AML-193 (cell line): ENCODE results near the gene PNMA5.
"Not testable (repeated sequence)": the region's sequence is repeated elsewhere in the genome, so short reads cannot be mapped to it uniquely, and the experiment has no call there.

Experiments used
- DNase-seq, 2 experiments: peaks; one replicate each; lab custom pipeline; 2025; lab: John Stamatoyannopoulos, UW

Gene PNMA5

DNA sequence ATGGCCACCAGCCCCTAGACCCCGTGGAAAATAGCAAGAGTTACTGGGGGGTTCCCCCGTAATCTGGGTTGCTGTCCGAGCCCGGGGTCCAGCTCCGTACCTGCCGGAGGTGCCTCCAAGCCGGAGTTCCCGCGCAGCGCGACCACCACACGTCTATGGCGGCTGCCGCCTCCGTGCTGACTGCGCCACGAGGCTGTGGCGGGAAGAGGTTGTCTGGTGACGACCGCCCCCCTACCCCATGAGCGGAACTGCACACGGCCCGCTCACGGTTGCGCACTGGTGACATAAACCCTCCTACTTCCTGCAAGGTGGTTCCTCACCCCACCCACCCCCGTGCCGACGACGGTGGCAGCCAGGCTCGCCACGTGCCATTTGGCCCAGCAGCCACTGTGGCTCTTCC lies at the start of gene PNMA5:
Gene PNMA5 (minus strand): TSS at position 184 of the 400 bp plus-strand sequence. CDS start 2,518 bp downstream, outside the sequence.
- DNase-seq, result no peak

DNA sequence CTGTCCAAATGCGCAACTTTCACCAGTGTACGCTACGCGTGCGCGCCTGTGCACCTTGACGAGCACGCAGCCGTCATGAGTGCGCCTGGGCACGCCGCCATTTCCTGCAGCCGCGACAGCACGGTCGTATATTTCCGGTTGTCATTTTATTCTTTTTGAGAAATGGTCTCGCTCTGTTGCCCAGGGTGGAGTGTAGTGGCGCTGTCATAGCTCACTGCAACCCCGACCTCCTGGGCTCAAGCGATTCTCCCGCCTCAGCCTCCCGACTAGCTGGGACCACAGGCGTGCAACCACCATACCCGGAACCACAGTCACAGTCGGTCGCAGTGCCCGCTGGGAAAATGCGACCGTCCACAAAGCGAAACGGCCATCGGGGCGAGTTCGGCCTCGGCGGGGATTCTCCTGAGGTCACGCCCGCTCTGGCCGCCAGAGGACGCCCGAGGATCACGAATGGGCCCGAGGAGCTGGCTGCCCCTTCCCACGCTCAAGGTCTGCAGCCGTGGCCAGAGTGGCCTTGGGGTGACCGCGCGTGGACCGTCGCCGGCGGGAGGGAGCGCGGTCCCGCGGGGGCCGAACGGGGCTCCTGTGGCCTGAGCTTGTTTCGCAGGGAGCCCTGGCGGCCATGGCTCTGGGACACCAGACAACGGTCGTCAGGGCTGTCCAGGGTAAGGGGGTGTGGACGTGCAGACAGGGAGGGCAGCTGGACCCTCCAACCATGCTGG lies 38.6 kb upstream of the PNMA5 start:
- peak; percentile 14 to 27 for DNase-seq

DNA sequence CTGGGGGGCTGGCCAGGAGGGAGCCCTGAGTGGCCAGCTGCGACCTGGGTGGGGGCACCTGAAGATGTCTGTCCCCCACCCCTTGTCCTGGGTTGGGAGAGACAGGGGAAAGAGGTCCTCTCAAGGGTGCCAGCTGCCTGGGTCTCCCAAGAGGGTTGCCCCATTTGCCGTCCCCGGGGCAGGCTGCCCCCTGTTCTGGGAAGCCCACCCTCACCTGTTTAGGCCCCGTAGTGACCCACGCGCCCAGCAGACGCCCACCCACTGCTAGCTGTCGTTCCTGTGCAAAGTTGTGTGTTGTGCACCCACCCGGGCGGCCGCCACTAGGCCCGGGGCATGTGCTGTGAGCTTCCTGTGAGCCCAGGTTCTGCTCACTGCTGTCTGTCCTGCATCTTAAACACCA lies 36.9 kb upstream of the PNMA5 start:
- DNase-seq, result no peak

DNA sequence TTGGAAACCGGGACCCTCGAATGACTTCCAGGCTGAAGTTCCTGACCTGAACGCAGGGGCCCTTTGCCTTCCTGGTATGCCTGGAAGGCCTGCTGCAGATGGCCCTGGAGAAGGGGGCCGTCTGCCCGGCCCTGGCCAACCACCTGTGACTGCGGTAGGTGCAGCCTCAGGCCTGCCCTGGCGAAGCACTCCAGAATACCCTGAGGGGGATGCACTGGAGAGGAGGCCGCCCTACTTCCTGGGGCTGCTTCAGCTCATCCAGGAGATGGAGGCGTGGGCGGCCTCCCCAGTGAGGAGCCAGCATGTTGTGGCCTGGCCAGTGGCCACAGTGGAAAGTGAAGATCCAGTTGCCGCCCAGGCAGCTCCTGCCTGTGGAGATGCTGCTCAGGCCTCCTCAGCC lies 36.0 kb upstream of the PNMA5 start:
- DNase-seq, result no peak

DNA sequence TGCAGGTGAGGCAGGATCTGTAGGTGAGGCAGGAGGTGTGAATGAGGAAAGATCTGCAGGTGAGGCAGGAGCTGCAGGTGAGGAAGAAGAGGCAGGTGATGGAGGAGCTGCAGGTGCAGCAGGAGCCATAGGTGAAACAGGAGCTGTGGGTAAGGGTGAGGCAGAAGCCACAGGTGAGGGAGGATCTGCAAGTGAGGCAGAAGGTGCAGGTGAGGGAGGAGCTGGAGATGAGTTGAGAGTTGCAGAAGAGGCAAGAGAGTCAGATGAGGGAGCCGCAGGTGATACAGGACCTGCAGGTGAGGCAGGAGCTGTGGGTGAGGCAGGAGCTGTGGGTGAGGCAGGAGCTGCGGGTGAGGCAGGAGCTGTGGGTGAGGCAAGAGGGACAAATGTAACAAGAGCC lies 35.2 kb upstream of the PNMA5 start:
- no peak for DNase-seq

DNA sequence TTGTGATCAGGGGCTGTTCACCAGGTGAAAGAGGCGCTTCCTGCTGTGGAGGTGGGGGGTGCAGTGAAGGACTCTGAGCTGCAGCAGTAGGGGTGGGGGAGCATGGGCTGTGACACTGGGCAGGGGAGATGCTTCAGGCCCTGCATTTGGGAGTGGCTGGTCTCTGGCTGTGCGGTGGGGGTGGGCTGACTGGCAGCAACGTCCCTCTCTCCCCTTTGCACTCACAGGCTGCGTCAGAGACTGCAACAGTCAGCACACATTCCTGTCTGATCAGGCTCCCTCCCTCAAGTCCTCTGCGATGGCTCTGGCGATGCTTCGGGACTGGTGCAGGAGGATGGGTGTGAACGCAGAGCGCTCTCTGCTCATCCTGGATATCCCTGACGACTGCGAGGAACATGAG lies 34.6 kb upstream of the PNMA5 start:
- DNase-seq, result not testable (repeated sequence)

DNA sequence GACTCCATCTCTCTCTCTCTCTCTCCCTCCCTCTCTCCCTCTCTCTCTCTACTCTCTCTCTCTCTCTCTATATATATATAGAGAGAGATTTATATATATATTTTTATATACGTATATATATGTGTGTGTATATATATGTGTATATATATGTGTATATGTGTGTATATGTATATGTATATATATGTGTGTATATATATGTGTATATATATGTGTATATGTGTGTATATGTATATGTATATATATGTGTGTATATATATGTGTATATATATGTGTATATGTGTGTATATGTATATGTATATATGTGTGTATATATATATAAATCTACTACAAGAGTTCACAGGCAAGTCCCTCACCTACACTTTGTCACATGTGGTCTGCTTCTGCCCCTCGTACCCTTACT lies 32.6 kb upstream of the PNMA5 start:
- not testable (repeated sequence) for DNase-seq

DNA sequence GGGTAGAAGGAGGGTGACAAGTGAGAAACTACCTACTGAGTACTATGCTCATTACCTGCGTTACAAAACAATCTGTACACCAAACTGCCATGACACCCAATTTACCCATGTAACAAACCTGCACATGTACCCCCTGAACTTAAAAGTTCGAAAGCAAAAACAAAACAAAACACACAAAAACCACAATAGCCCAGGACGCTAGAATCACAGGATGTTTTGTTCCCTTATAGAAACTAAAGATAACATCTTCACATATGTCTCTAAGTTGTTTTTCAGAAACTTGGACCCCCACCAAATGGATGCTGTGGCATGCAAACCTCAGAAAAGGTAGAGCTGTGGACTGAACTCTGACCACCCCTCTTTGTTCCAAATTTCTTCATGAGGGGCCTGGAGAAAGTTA lies 25.2 kb upstream of the PNMA5 start:
- no peak for DNase-seq

DNA sequence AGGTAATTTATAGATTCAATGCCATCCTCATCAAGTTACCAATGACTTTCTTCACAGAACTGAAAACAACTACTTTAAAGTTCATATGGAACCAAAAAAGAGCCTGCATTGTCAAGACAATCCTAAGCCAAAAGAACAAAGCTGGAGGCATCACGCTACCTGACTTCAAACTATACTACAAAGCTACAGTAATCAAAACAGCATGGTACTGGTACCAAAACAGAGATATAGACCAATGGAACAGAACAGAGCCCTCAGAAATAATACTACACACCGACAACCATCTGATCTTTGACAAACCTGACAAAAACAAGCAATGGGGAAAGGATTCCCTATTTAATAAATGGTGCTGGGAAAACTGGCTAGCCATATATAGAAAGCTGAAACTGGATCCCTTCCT lies 23.3 kb upstream of the PNMA5 start:
- not testable (repeated sequence) for DNase-seq

DNA sequence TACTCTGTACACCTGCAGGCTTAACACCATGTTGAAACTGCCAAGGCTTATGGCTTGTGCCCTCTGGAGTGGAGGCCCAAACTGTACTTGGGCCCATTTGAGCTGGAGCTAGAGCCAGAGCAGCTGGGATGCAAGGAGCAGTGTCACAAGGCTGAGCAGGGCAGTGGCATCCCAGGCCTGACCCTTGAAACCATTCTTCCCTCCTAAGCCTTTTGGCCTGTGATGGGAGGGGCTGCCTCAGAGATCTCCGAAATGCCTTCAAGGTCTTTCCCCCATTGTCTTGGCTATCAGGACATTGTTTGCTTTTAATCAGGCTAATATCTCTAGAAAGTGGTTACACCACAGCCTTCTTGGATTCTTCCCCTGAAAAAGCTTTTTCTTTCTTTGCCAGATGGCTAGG lies 10.9 kb upstream of the PNMA5 start:
- DNase-seq, result no peak

DNA sequence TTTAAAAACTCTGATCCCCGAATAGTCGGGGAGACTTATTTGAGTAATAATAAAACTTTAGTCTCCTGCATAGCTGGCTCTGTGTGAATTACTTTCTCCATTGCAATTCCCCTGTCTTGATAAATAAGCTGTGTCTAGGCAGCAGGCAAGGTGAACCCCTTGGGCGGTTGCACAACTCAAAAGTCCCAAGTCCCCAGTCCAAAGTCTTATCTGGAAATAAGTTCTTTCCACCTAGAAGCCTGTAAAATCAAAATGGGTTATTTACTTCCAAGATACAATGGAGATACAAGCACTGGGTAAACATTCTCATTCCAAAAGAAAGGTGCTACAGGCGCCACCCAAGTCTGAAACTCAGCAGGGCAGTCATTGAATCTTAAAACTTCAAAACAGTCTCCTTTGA lies 10.1 kb upstream of the PNMA5 start:
- no peak for DNase-seq

DNA sequence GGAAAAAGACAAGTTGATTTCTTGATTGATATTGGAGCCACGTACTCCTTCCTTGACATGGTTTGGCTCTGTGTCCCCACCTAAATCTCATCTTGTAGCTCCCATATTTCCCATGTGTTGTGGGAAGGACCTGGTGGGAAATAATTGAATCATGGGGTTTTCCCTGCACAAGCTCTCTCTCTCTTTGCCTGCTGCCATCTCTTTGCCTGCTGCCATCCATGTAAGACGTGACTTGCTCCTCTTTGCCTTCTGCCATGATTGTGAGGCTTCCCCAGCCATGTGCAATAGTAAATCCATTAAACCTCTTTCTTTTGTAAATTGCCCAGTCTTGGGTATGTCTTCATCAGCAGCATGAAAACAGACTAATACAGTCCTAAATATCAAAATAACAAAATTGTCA lies 8.3 kb upstream of the PNMA5 start:
- not testable (repeated sequence) for DNase-seq

DNA sequence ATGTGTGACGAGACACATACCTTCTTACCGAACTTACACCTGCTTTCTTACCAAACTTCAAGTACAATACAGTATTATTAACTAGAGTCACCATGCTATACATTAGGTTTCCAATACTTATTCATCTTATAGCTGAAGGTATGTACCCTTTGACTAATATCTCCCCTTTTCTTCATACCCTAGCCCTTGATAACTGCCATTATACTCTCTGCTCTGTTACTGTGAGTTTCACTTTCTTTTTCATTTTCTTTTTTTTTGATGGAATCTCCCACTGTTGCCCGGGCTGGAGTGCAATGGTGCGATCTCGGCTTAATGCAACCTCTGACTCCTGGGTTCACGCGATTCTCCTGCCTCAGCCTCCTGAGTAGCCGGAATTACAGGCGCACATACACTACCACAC lies 3.4 kb upstream of the PNMA5 start:
- no peak for DNase-seq

DNA sequence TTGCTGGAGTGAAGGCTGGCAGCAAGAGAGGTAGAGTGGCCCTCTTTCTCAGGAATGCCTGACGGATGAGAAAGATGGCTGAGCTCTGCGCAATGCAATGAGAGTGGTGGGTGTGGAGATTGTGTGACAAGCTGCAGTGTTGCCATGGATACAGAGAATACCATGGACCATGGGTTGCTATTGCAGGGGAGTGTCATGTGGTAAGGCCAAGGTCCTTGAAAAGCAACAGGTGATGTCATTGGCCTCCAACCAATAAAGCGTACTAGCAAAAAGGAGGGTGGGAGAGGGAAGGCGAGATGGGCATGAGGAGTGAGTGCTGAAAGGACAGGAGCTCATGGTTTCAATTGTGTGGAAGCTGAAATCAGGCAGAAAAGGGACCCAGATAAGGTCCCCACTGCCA lies 1.8 kb downstream of the PNMA5 start:
- no peak for DNase-seq

DNA sequence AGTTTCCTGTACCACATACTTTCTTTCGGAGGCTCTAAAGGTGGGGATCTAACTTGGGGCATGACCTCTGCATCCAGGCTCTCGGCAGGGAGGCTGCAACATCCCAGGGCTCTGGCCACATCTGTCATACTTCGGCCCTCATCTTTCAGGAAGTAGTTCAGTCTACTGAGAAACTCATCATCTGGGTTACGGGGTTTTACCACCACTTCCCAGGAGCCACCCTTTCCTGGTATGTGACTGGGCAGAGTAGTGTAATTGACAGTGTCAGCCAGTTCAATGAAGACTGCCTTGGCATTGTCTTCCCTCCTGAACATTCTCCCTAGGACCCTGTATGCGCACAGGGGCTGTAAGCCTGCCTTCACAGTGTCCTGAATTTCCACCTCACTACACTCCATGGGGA lies 2.8 kb downstream of the PNMA5 start:
- DNase-seq, result no peak

DNA sequence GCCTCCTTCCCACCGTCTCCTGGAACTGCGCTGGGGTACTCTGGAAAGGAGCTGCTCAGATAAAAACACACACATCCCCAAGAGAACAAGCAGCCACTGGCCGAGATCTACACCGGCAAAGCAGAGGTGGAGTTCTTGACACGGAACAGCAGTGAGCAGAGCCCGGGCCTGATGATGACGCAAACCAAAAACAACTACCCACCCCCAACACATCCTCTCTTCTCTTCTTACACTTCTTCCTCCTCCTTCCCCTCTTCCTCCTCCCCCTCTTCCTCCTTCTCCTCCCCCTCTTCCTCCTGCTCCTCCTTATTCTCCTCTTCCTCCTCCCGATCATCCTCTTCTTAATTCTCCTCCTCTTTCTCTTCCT lies 4.6 kb downstream of the PNMA5 start:
- no peak for DNase-seq

DNA sequence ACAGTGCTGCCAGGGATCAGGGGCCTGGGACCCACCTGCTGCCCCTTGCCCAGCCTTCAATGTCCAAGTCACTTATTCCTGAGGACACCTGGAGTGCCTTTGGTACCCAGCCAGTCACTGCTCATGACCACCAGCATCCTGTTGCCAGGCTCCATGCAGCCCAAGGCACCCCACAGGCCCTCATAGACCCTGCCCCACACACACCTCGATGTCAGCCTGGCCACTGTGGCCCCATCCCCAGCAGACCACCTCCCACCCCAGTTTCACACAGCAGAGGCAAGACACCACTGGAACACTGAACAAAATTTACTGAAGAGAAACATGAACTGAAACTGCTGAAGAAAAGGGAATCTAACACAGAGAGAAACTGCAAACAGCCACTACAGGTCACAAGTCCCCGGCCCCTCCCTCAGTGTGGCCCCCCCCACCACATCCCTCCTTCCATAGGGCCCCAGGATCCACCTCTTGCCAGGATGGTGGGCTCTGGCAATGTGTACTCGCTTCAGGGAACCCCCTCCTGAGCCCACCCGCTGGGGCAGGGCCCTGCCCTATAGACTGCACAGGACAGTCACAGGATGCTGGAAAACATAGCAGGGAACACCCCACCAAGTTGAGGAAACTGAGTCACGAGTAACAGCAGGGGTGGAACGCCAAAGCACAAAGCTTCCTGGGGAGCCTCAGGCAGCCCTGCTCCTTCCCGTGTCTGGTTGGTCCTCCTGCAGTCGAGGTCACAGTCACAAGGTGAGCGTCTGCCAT lies 5.2 kb downstream of the PNMA5 start:
- no peak for DNase-seq

DNA sequence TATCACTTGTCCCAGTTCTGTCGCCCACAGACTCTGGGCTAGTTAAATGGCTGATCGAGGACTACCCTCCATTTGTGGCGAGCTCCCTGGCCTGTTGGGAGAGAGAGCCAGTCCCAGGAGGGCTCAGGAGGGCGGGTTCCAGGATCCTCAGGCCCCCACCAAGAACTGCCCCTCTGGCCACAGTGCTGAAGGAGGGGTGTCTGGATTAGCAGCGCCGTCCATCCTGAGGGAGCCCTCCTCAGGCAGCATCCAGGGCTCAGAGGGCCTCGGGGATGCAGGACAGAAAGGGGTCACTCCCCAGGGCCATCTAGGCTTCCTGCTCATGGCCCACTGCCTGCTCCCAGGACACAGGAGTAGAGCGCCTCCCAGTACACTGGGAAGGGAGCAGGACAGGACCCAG lies 6.1 kb downstream of the PNMA5 start:
- no peak for DNase-seq

DNA sequence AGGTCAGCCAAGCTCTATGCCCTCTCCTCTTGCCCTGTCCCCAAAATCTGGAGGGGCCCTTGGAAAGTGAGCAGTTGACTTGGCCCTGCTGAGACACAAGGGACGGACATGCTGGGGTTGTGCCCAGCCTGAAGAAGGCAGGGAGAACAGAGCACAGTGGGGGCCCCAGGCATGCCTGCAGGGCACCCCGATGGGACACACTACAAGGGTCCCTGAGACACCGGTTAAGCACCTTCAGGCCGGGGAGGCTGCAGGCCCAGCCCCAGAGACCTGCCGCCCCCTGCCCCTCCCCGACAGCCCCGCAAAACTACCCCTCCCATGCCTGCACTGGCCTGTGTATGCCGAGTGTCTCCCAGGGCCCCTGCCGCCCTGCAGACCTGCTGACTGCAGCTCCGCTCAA lies 6.8 kb downstream of the PNMA5 start:
- not testable (repeated sequence) for DNase-seq

DNA sequence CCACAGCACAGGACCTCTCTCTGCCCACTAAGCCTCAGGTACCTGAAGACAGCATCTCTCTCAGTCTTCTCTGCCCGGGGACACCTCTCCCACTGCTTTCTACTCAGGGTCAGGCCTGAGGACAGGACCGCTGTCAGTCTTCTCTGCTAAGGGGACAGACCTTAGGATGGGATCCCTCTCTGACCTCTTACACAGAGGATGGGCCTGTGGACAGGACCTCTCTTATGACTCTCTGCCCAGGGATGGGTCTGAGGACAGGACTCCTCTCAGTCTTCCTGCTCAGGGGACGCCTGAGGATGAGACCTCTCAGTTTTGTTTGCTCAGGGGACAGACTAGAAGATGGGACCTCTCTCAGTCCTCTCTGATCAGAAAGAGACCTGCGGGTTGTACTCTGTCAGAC lies 8.5 kb downstream of the PNMA5 start:
- DNase-seq, result not testable (repeated sequence)

DNA sequence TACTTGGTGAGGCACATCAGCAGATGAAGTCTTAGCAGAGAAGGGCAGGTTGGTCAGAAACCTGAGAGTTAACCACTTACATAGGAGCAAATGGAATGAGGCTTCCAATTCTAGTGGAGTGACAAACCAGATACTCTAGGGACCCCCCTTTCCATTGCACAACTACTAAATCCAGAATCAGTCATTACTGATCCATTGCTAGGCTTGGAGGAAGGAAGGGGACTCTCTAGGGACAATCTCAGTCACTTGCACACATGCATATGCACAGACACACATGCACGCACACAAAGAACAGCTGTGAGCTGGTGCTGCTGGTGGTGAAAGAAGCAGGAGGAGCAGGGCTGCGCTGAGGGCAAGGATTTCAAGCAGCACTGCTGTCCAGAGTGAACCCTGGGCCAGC lies 25.7 kb downstream of the PNMA5 start:
- DNase-seq, result no peak

DNA sequence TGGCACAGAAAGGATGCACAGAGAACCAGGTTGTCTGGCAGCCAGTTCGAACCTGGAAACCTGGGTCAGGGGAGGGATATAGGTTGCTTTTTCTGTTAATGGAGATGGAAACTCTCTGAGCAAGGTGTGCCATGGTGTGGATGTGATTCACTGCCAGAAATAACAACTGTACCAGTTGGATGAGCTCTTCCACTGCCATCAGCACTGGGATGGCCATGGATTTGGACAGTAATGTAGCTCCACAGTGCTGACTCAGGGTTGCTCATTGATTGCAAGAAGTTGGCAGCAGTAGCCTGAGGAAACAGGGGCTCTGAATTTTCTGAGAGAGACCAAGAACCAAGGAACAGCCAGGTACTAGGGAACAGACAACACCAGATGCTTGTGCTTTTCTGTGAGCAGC lies 33.8 kb downstream of the PNMA5 start:
- DNase-seq, result no peak

DNA sequence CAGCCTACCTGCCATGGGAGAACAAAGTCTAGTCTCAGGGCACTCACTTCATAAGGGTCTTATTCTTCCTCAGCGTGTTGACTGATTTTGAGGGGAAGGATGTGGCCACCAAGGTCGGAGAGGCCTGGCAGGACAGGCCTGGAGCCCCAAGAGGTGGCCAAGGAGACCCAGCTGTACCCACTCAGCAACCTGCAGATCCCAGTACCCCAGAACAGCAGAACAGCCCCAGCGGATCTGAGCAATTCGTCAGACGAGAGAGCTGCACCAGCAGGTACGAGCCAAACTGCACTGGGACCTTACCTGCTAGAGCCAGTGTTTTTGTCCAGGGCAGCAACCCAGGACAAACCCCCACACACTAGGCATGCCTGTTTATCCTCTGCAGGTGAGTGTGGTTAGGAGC lies 34.3 kb downstream of the PNMA5 start:
- no peak for DNase-seq
